ENCODE measurements around the gene KDM2B.
"Not testable (repeated sequence)": the region's sequence is repeated elsewhere in the genome, so short reads cannot be mapped to it uniquely, and the experiment has no call there.

KDM2B gene

GRCh38 chr12:121495746-121496145 lies 85.1 kb downstream of the KDM2B start:
- DNase-seq, result no peak

GRCh38 chr12:121494093-121494787 lies 86.6 kb downstream of the KDM2B start:
- peak; percentile 47 for DNase-seq

- DNase-seq, result no peak
These were observed 90.2 kb downstream of the KDM2B start for GRCh38 chr12:121490401-121491281.

- DNase-seq, result no peak
These were observed 90.9 kb downstream of the KDM2B start for GRCh38 chr12:121489874-121490273.

GRCh38 chr12:121484967-121485366 lies 95.9 kb downstream of the KDM2B start:
- DNase-seq, result no peak

GRCh38 chr12:121484564-121484963 lies 96.3 kb downstream of the KDM2B start:
- not testable (repeated sequence) for DNase-seq

- no peak for DNase-seq
These were observed 96.9 kb downstream of the KDM2B start for GRCh38 chr12:121483949-121484348.

GRCh38 chr12:121476477-121476876 lies 104.3 kb downstream of the KDM2B start:
- no peak for DNase-seq

- no peak for DNase-seq
These were observed 105.5 kb downstream of the KDM2B start for GRCh38 chr12:121475279-121475678.

GRCh38 chr12:121472150-121472905 lies 108.5 kb downstream of the KDM2B start:
- peak; percentile 24 for DNase-seq

- DNase-seq, result no peak
These were observed 110.1 kb downstream of the KDM2B start for GRCh38 chr12:121470751-121471150.

- peak; percentile 37 for DNase-seq
These were observed 112.4 kb downstream of the KDM2B start for GRCh38 chr12:121468499-121468801.

- DNase-seq, result peak; percentile 78
These were observed 113.0 kb downstream of the KDM2B start for GRCh38 chr12:121467638-121468498.

- DNase-seq, result peak; percentile 97
These were observed 113.8 kb downstream of the KDM2B start for GRCh38 chr12:121466794-121467637.

- DNase-seq, result peak; percentile 56
These were observed 114.7 kb downstream of the KDM2B start for GRCh38 chr12:121465921-121466793.

- no peak for DNase-seq
These were observed 116.5 kb downstream of the KDM2B start for GRCh38 chr12:121464331-121464730.

- DNase-seq, result no peak
These were observed 119.8 kb downstream of the KDM2B start for GRCh38 chr12:121461048-121461447.

- DNase-seq, result no peak
These were observed 124.3 kb downstream of the KDM2B start for GRCh38 chr12:121456551-121456950.

- no peak for DNase-seq
These were observed 124.9 kb downstream of the KDM2B start for GRCh38 chr12:121455766-121456420.

GRCh38 chr12:121454921-121455320 lies 125.9 kb downstream of the KDM2B start:
- DNase-seq, result no peak

Data from DMS53 (cell line).